ENCODE measurements around the gene ATG5.
A peak's percentile ranks its signal among the peaks of the same experiment; 100 is the strongest.

DNA sequence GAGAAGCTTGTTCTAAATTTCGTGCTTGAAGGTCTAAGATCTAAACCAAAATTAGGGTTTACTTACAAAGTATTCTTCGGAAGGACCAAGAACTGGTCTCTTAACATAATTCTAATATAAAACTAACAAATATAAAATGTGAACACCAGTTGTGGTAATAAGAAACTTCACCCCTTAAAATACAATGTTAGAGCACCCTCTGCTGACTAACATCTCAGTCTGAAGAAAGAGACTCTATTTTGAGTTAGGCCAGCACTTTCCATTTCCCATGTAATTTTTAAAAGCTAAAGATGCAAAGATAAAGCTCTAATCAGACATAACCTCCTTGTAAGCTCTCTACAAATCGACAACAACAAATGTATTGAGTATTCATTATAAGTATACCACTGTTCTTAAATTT lies 24.6 kb downstream of the ATG5 start:
- TF ChIP-seq GATA2 (IDR thresholded peaks at IDR 0.05; ENCODE audit: low read depth, low read length) (no peak), GATA3 (IDR thresholded peaks at IDR 0.05; ENCODE audit: low read depth, low read length) (peak; percentile 14; the same call in 1 of the 2 replicates)
